ENCODE measurements around the gene BLTP1.

DNA sequence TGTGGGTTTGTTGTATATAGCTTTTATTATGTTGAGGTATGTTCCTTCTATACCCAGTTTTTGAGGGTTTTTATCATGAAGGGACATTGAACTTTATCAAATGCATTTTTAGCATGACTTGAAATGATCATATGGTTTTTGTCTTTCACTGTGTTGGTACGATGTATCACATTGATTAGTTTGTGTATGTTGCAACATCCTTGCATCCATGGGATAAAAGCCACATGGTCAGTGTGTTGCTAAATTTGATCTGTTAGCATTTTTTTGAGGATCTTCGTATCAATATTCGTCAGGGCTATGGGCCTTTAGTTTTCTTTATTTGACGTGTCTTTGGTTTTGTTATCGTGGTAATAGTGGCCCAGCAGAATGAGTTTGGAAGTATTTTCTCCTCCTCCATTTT is 11.3 kb upstream of the BLTP1 start:
- TF ChIP-seq POLR2A (IDR thresholded peaks at IDR 0.05) (no peak), POLR2AphosphoS5 (IDR thresholded peaks at IDR 0.05) (no peak)
- TF ChIP-seq, protein P1, sequence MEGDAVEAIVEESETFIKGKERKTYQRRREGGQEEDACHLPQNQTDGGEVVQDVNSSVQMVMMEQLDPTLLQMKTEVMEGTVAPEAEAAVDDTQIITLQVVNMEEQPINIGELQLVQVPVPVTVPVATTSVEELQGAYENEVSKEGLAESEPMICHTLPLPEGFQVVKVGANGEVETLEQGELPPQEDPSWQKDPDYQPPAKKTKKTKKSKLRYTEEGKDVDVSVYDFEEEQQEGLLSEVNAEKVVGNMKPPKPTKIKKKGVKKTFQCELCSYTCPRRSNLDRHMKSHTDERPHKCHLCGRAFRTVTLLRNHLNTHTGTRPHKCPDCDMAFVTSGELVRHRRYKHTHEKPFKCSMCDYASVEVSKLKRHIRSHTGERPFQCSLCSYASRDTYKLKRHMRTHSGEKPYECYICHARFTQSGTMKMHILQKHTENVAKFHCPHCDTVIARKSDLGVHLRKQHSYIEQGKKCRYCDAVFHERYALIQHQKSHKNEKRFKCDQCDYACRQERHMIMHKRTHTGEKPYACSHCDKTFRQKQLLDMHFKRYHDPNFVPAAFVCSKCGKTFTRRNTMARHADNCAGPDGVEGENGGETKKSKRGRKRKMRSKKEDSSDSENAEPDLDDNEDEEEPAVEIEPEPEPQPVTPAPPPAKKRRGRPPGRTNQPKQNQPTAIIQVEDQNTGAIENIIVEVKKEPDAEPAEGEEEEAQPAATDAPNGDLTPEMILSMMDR (IDR thresholded peaks at IDR 0.05): no peak
